ENCODE data around the gene CCNL2. TPM values are rescaled to one million over a fixed set of nuclear protein-coding genes. Genes with fewer than 3 reads are reported as not detected.
"Not testable (repeated sequence)": the region's sequence is repeated elsewhere in the genome, so short reads cannot be mapped to it uniquely, and the experiment has no call there.

Gene CCNL2
- polyA plus RNA-seq, 4 donors = 232 to 273 (median 238) TPM

GRCh38 chr1:1402072-1402900, 3.2 kb upstream of the CCNL2 start:
- no peak for DNase-seq (ENCODE audit: low read depth in 4 of 4, low spot score in 3 of 4)

GRCh38 chr1:1401457-1402010, 2.4 kb upstream of the CCNL2 start:
- DNase-seq (ENCODE audit: low read depth in 4 of 4, low spot score in 3 of 4) = no peak

GRCh38 chr1:1400576-1401456, 1.7 kb upstream of the CCNL2 start:
- no peak for DNase-seq (ENCODE audit: low read depth in 4 of 4, low spot score in 3 of 4)

- DNase-seq (ENCODE audit: low read depth in 4 of 4, low spot score in 3 of 4) = no peak
Observed at GRCh38 chr1:1399872-1400575, 889 bp upstream of the CCNL2 start.

- no peak for DNase-seq (ENCODE audit: low read depth in 4 of 4, low spot score in 3 of 4)
Observed at GRCh38 chr1:1398677-1399186, 403 bp downstream of the CCNL2 start.

GRCh38 chr1:1397839-1398523, 1.2 kb downstream of the CCNL2 start:
- no peak for DNase-seq (ENCODE audit: low read depth in 4 of 4, low spot score in 3 of 4)

GRCh38 chr1:1395166-1395565, 4.0 kb downstream of the CCNL2 start:
- no peak for DNase-seq (ENCODE audit: low read depth in 4 of 4, low spot score in 3 of 4)

- DNase-seq (ENCODE audit: low read depth in 4 of 4, low spot score in 3 of 4) = no peak
Observed at GRCh38 chr1:1394116-1394515, 5.0 kb downstream of the CCNL2 start.

- no peak for DNase-seq (ENCODE audit: low read depth in 4 of 4, low spot score in 3 of 4)
Observed at GRCh38 chr1:1393428-1393827, 5.7 kb downstream of the CCNL2 start.

GRCh38 chr1:1393014-1393413, 6.1 kb downstream of the CCNL2 start:
- no peak for DNase-seq (ENCODE audit: low read depth in 4 of 4, low spot score in 3 of 4)

GRCh38 chr1:1391225-1391624, 7.9 kb downstream of the CCNL2 start:
- DNase-seq (ENCODE audit: low read depth in 4 of 4, low spot score in 3 of 4) = no peak

GRCh38 chr1:1390675-1391074, 8.5 kb downstream of the CCNL2 start:
- no peak for DNase-seq (ENCODE audit: low read depth in 4 of 4, low spot score in 3 of 4)

- DNase-seq (ENCODE audit: low read depth in 4 of 4, low spot score in 3 of 4) = no peak
Observed at GRCh38 chr1:1388078-1388472, 11.1 kb downstream of the CCNL2 start.

GRCh38 chr1:1387098-1388077, 11.7 kb downstream of the CCNL2 start:
- no peak for DNase-seq (ENCODE audit: low read depth in 4 of 4, low spot score in 3 of 4)

GRCh38 chr1:1385931-1386330, 13.2 kb downstream of the CCNL2 start:
- no peak for DNase-seq (ENCODE audit: low read depth in 4 of 4, low spot score in 3 of 4)

- not testable (repeated sequence) for DNase-seq (ENCODE audit: low read depth in 4 of 4, low spot score in 3 of 4)
Observed at GRCh38 chr1:1385339-1385738, 13.8 kb downstream of the CCNL2 start.

- no peak for DNase-seq (ENCODE audit: low read depth in 4 of 4, low spot score in 3 of 4)
Observed at GRCh38 chr1:1381294-1381693, 17.8 kb downstream of the CCNL2 start.

GRCh38 chr1:1380860-1381259, 18.3 kb downstream of the CCNL2 start:
- no peak for DNase-seq (ENCODE audit: low read depth in 4 of 4, low spot score in 3 of 4)

Measured in right renal pelvis (tissue), 4 donors.